ENCODE results near the gene L1CAM.

Gene L1CAM

GRCh38 chrX:153889123-153889522, 3.1 kb upstream of the L1CAM start:
- no peak for DNase-seq (ENCODE audit: low read depth)
- in situ Hi-C loops (cut with HindIII; ENCODE audit: low sequenced_read_pairs) = no loop called here
- TF ChIP-seq CTCF (IDR thresholded peaks at IDR 0.05; ENCODE audit: low read depth, low read length, missing control alignments) = no peak
- no peak overlapping the region for H3K4me3 ChIP-seq (ENCODE audit: low read depth, low read length)

GRCh38 chrX:153888344-153888743, 2.4 kb upstream of the L1CAM start:
- no peak for TF ChIP-seq CTCF (IDR thresholded peaks at IDR 0.05; ENCODE audit: low read depth, low read length, missing control alignments)
- in situ Hi-C loops (cut with HindIII; ENCODE audit: low sequenced_read_pairs) = no loop called here
- H3K4me3 ChIP-seq (ENCODE audit: low read depth, low read length) = no peak overlapping the region
- no peak for DNase-seq (ENCODE audit: low read depth)

GRCh38 chrX:153887385-153887784, 1.4 kb upstream of the L1CAM start:
- TF ChIP-seq CTCF (IDR thresholded peaks at IDR 0.05; ENCODE audit: low read depth, low read length, missing control alignments) = no peak
- no peak for DNase-seq (ENCODE audit: low read depth)
- no peak overlapping the region for H3K4me3 ChIP-seq (ENCODE audit: low read depth, low read length)
- in situ Hi-C loops (cut with HindIII; ENCODE audit: low sequenced_read_pairs) = no loop called here

GRCh38 chrX:153886915-153887314, 942 bp upstream of the L1CAM start:
- TF ChIP-seq CTCF (IDR thresholded peaks at IDR 0.05; ENCODE audit: low read depth, low read length, missing control alignments) = no peak
- H3K4me3 ChIP-seq (ENCODE audit: low read depth, low read length) = no peak overlapping the region

GRCh38 chrX:153885208-153885787, 675 bp downstream of the L1CAM start:
- no peak overlapping the region for H3K4me3 ChIP-seq (ENCODE audit: low read depth, low read length)
- no peak for TF ChIP-seq CTCF (IDR thresholded peaks at IDR 0.05; ENCODE audit: low read depth, low read length, missing control alignments)
- DNase-seq (ENCODE audit: low read depth) = no peak
- in situ Hi-C loops (cut with HindIII; ENCODE audit: low sequenced_read_pairs) = no loop called here

More at GRCh38 chrX:153886915-153887314, 942 bp upstream of the L1CAM start:
- DNase-seq (ENCODE audit: low read depth) = no peak
- in situ Hi-C loops (cut with HindIII; ENCODE audit: low sequenced_read_pairs) = no loop called here

- H3K4me3 ChIP-seq (ENCODE audit: low read depth, low read length) = no peak overlapping the region
- in situ Hi-C loops (cut with HindIII; ENCODE audit: low sequenced_read_pairs) = no loop called here
- no peak for TF ChIP-seq CTCF (IDR thresholded peaks at IDR 0.05; ENCODE audit: low read depth, low read length, missing control alignments)
- DNase-seq (ENCODE audit: low read depth) = no peak
These were observed 1.4 kb downstream of the L1CAM start for GRCh38 chrX:153884590-153884989.
